ENCODE measurements around the gene LZTR1.

GRCh38 chr22:20994902-20995241 lies 12.8 kb downstream of the LZTR1 start:
- TF ChIP-seq CTCF (conservative IDR thresholded peaks at IDR 0.05; ENCODE audit: low read length) (no peak), EZH2phosphoT487 (IDR thresholded peaks at IDR 0.05; ENCODE audit: borderline replicate concordance) (no peak)
